ENCODE measurements around the gene CEP170B.

GRCh38 chr14:104888489-104889374 is 23.7 kb downstream of the CEP170B start:
- TF ChIP-seq EZH2 (IDR thresholded peaks at IDR 0.05; ENCODE audit: insufficient read depth, poor library complexity, severe bottlenecking), result no peak
- TF ChIP-seq EZH2phosphoT487 (IDR thresholded peaks at IDR 0.05; ENCODE audit: insufficient read depth, low read depth), result no peak

All from GM23248 (cell line).